ENCODE results near the gene GABRP. TPM values are rescaled to one million over a fixed set of nuclear protein-coding genes. Genes with fewer than 3 reads are reported as not detected.
"Not testable (repeated sequence)": the region's sequence is repeated elsewhere in the genome, so short reads cannot be mapped to it uniquely, and the experiment has no call there.

The GABRP gene
- total RNA-seq, 2 donors from 2014 or later, result 0.29 TPM; not detected in 1

DNA sequence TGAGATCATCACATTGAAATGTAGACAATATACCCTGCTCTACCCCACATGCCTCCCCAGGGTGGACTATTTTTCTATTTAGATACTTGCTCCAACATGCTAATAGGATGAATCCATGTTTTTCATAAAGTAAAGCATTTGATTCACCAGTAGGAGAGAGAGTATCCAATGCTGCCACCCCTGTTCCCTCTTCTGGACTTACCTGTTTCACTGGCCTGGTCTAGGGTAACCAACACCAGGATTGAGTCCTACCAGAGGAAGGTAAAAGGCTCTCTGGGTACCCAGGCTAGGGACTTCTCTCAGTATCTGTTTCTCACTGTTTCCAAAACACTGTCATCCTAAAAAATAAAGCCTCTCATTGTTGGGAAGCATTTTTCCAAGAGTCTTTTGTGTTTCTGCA is 30.2 kb upstream of the GABRP start:
- DNase-seq (ENCODE audit: low spot score), result no peak
- intact Hi-C loops (cut with DNase I), result no loop called here

DNA sequence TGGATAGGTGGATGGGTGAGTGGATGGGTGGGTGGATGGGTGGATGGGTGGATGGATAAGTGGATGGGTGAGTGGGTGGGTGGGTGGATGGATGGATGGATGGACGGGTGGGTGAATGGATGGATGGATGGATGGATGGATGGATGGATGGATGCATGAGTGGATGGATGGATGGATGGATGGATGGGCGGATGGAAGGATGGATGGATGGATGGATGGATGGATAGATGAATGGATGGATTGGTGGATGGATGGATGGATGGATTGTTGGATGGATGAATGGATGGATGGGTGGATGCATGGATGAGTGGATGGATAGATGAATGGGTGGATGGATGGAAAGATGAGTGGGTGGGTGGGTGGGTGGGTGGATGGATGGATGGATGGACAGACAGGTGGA is 29.0 kb upstream of the GABRP start:
- intact Hi-C loops (cut with DNase I); DNase-seq (ENCODE audit: low spot score): not testable (repeated sequence)

DNA sequence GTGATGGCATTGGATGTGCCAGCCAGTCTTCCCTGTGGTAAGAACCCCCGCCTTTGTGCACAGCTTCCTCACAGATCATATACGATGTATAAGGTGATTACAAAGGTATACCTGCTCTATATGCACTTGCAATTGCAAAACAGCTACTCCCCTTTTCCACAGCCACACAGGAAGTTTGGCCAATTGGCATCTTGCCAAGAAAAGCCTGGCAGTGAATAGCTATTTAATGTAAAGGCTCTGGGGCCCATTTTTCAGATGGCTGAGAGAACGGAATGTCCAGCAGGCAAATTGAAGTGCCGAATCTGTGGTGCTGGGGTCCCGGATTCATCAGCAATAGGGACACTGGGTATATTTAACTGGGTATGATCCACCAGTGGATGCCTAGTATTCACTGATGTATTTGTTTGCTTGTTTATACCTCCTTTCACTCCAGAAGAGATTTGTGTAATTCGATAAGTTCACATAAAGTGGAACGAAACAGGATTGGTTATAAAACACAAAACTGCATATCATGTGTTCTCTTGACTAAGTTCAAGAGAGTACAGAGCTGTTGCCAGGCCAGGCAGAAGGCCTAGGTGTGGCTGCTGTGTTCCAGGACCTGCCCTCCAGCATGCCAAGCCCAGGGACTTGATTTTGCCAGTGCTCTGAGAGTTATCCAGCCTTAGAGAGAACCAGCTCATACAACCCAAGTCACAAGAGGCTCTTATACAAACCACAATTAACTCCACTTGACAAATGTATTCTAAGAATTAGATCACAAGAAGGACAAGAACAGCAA is 27.7 kb upstream of the GABRP start:
- no peak for DNase-seq (ENCODE audit: low spot score)
- intact Hi-C loops (cut with DNase I), result no loop called here

DNA sequence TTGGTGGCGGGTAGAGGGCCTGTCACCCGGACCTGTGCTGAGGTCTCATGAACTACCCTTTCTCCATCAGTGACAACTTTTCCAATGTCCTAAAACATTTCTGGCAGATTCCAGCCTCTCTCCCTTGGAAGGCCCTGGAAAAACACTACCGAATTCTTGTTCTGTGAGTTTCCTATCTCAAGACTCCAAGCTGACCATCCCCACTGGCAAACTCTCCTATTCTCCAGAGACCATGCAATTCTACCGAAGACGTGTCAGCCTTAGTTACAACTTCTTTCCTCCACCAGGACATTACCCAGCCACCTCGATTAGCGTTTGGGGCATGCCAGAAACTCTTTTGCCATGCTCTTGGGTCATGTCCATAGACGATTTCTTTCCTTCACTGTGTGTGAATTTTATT is 26.8 kb upstream of the GABRP start:
- DNase-seq (ENCODE audit: low spot score), result no peak
- intact Hi-C loops (cut with DNase I), result no loop called here

DNA sequence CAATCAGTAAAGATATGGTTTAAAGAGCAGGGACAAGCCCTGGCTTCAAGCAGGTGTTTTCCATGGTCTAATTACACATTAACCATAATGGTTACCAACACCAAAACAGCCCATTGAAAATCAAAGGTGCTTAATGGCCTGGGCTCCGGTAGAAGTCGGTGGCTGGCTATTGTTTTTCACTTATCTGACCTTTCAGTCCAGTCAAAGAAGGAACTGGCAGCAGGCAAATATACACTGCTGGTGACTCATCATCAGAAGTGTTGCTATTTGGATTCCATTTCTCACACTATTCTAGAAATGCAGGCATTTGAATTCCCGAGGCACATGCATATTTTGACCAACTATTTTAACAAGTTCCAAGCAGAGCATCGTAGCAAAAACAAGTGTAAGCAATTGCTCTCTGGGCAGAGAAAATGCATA is 26.3 kb upstream of the GABRP start:
- intact Hi-C loops (cut with DNase I), result no loop called here
- no peak for DNase-seq (ENCODE audit: low spot score)

DNA sequence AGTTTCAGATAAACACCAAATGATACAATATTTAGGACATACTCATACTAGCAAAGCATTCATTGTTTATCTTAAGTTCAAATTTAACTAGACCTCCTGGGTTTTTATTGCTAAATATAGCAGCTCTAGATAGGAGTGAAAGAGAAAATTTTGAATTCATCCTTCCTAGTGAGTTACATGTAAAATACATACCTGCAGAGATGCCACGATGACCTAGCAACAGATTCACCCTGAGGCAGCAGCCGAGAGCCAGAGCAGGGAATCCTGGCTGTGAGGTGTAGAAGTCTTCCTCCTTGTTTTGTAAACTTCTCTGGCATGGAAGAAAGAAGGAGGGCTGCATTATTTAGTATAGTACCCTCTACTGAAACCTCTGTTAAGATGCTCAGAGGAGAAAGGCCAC is 25.9 kb upstream of the GABRP start:
- no peak for DNase-seq (ENCODE audit: low spot score)
- intact Hi-C loops (cut with DNase I), result no loop called here

DNA sequence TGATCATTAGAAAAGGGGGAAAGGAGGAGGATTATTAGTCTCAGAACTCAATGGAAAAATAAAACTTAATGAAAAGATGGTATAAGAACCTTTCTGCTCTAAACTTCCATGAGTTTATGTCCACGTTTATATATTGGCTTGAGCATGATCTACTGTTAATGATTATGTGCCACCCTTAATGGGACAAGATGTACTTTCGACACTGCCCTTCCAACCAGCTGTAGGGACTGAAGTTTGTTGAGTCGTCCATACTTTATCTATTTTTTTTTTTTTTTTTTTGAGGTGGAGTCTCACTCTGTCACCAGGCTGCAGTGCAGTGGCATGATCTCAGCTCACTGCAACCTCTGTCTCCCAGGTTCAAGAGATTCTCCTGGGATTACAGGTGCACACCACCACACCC is 25.0 kb upstream of the GABRP start:
- intact Hi-C loops (cut with DNase I), result no loop called here
- no peak for DNase-seq (ENCODE audit: low spot score)

DNA sequence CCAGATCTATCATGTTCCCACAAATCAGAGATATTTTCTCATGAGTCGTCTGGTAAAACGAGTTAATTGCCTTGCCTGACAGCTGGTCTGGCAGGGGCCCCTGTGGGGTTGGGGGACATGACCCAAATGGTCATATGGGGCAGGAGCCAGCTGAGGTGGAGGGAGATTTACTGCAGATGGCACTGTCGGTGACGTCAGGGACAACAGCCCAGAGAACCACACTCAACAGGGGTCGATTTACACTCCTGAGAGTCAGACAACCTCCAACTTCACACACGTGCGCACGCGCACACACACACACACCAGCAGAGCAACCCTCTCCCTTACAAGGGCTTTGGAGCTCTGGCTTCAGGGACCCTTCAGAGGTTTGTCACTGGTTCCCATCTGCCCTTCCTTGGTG is 23.4 kb upstream of the GABRP start:
- no peak for DNase-seq (ENCODE audit: low spot score)
- intact Hi-C loops (cut with DNase I), result no loop called here

DNA sequence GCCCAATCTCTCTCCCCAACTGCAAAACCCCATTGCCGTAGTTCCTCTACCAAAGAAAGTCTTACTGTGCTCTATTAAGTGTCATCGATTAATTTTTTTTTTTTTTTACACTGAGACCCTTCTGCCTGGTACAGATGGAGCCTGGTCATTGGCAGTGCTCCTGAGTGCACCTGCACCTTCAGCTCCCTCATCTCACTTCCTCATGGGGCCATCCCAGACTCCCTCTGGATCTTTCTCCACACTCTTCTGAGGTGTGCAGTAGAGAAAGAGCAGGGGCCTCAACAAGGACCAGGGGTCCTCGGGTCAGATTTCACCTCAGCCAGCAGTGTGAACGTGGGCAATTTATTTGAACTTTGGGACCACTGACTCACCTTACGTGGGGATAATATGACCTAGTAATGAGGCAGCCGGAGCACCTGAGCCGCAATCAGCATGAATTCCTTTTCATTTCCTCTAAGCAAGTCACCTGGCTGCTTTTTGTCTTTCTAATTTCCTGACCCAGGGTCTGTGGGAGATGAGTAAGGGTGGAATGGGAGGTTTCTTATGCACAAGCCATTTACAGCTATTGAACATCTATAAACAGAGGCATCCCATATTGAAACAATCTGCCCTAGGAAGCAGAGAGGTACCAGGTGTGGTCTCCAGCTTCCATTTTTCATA is 22.3 kb upstream of the GABRP start:
- no peak for DNase-seq (ENCODE audit: low spot score)
- intact Hi-C loops (cut with DNase I), result no loop called here

DNA sequence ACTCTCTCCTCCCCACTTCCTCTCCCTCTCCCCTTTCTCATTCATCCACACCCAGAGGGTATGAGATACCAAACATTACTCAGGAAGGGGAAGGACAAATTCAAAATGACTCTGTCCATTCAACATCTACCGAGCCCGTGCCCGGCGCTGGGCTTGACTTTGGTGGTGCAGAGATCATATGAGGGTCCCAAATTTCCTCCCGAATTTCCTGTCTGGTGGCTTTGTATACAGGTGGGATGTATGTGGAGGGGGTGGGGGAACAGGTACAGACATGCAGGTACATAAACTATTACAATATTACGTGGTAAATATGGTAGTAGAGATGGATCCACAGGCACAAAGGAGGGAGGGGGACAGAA is 21.8 kb upstream of the GABRP start:
- intact Hi-C loops (cut with DNase I), result no loop called here

DNA sequence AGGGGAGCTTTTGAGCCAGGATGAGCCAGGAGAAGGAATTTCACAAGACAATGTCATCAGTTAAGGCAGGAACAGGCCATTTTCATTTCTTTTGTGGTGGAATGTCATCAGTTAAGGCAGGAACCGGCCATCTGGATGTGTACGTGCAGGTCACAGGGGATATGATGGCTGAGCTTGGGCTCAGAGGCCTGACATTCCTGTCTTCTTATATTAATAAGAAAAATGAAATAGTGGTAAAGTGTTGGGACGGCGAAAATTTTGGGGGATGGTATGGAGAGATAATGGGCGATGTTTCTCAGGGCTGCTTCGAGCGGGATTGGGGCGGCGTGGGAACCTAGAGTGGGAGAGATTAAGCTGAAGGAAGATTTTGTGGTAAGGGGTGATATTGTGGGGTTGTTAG is 21.2 kb upstream of the GABRP start:
- intact Hi-C loops (cut with DNase I); DNase-seq (ENCODE audit: low spot score): not testable (repeated sequence)

More for the DNA sequence above, 21.8 kb upstream of the GABRP start:
- no peak for DNase-seq (ENCODE audit: low spot score)

DNA sequence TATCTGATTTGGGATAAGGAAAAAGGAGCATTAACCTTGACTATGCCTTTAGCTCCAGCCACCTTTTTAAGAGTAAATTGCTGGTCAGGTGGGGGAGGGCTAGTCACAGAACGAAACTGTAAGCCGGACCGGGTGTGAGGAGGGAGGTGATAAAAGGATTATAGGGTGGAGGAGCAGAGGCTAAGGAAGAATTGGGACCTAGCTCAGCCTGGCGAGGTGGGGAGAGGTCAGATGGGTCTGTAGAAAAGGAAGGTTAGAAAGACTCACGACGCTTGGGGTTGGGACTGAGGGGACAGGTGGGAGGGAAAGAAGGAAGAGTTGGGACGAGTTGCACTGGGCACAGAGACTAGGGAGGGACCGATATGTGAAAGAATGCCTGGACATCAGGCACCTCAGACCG is 17.7 kb upstream of the GABRP start:
- DNase-seq (ENCODE audit: low spot score); intact Hi-C loops (cut with DNase I): not testable (repeated sequence)

DNA sequence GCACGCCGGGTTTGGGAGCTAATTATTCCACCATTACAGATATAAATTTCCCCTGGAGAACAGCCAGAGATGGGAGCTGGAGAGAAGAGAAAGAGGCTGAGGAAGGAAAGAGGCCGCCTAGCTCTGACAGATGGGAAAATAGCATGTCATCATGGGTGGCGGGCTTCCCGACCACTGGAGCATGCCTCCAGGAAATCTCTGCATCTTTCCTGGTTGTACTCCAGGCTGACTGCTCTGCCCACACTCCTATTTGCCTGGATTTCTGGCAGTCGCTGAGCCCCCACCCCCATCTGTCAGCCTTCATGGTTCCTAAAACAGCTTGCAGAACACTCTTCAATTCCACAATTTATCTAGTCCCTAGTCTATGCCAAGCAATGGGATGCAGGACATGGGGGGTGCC is 14.3 kb upstream of the GABRP start:
- intact Hi-C loops (cut with DNase I), result no loop called here
- DNase-seq (ENCODE audit: low spot score), result no peak

DNA sequence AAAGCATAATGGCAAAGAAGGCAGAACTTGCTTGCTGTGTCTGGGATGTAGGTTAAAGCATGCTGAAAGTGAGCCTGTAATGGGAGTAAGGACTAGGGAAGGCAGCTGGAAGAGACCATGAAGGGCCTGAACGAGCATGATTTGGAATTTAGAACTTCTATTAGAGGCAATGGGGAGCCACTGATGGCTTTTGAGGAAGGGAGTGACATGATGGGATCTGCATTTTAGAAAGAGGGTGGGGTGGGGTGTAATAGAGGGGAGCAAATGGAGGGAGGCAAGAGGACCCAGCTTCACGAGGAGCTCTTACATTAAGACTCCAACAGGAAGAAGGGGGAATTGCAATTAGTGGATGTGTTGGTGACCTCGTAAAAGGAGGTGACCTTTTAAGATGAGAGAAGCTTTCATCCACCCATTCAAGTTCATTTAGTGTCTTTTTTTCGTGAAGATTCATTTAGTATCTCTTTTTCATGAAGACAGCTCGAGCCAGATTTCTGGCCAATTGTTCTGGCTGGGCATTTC is 13.6 kb upstream of the GABRP start:
- intact Hi-C loops (cut with DNase I), result no loop called here
- no peak for DNase-seq (ENCODE audit: low spot score)

DNA sequence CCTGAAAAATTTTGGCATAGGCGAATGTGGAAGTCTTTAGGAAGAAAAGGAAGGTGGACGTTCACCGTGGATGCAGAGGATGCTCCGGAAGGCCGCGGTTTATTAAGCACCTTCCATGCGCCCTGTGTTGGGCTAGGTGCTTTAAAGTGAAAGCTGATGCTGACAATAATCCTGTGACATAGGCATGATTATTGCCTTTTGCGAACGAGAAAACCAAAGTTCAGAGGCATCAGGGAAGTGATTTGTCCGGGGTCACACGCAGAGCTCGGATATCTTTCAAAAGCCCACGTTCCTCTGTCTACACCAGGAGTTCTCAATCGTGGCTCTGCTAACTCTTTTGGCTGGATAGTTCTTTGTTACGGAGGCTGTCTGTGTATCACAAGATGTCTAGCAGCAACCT is 12.0 kb upstream of the GABRP start:
- intact Hi-C loops (cut with DNase I), result no loop called here
- no peak for DNase-seq (ENCODE audit: low spot score)

DNA sequence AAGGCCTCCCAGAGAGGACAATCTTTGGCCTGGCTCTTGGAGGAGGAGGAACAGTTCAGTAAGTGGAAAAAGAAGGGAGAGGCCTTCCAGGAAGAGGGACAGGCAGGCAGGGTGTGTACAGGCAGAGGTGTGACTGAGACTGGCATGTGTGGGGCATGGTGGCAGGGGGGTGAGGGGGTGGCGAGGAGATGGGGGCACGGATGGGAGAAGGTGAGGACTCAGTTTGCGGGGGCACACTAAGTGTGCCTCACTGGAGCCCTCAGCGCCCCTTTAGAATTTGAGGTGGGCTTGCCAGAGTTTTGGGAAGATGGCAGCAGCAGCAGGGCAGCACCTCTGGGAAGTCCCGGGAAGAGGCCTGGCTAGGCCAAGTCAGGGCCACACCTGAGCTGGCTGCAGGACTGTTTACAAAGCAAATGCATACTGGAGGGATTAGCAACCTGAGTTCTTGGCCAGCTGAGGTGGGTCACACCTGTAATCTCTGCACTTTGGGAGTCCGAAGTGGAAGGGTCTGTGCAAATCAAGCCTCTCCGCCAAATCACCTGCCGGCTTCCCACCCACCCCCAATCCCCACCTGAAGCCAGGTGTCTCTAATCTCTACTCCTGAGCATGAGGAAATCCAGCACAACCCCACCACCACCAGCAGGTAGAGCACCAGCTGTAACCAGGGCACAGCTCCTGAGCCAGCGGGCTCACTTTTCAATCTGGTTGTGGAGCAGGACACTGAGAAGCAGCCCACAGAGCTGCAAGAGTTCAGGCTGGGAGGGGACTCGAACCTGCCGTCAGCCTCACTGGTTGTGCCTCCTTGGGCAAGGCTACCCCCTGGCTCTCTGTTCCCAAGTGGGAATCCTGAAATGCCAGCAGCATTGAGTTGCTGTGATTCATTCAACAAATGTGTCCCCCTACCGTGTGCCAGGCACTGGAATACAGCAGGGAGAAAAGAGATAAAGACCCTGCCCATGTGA is 10.2 kb upstream of the GABRP start:
- DNase-seq (ENCODE audit: low spot score), result no peak
- intact Hi-C loops (cut with DNase I), result no loop called here

DNA sequence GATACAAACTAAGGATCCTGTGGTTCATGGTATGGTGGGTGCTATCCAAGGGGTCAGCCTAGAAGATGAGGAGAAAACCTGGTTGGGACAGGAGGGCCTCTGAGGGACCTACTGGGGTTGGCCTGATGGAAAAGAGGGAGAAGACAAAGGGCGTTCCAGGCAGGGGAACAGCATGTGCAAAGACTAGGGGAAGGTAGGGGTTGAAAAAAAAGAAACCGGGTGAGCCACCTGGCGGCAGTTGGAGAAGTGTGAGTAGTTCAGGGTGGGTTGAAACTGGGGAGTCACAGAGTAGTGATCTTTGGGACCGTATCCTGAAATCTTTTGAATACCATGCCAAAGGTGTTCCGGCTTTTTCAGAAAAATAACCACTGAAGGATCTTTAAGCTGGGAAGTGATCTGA is 8.7 kb upstream of the GABRP start:
- intact Hi-C loops (cut with DNase I), result no loop called here
- DNase-seq (ENCODE audit: low spot score), result no peak

DNA sequence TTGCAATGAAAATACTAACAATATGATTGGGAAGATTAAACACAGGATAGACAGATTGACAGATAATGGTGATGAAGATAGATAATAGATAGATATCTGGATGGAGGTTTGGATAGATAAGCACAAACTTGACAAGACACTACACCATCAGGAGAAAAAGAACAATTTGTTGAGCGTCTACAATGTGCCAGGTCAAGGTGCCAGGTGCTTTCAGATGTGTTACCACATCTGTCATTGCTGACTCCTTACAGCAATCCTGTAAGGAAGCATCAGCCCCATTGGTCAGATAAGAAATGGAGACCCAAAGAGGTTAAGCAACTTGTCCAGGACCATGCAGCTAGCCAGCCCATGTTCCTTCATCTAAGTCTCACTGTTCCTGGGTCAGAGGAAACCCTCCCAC is 1.6 kb upstream of the GABRP start:
- DNase-seq (ENCODE audit: low spot score), result no peak
- intact Hi-C loops (cut with DNase I), result loop anchor here in 1 of 2 donors (10.0 kb wide), 1 partner anchor 1283 kb away; no protein-coding TSS in a partner anchor

DNA sequence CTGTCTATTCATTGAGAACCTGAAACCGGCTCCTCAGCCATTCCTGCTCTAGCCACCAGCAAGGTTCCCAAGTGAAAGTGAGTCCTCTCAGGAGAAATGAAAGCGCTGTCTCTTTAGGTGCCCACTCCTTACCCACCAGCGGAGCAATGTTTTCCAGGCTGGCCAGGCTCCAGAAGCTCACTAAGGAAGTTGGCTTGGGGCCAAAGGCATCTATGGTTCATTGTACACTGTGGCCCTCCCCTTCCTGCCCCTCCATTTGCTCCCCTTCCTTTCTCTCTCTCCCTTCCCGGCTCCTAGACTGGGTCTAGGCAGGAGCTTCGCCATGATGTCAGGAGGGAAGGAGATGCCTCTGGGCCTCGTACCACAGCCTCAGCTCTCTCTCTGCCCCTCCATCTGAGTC is 1.1 kb upstream of the GABRP start:
- DNase-seq (ENCODE audit: low spot score), result no peak
- intact Hi-C loops (cut with DNase I), result loop anchor here in 1 of 2 donors (10.0 kb wide), 1 partner anchor 1282 kb away; no protein-coding TSS in a partner anchor

DNA sequence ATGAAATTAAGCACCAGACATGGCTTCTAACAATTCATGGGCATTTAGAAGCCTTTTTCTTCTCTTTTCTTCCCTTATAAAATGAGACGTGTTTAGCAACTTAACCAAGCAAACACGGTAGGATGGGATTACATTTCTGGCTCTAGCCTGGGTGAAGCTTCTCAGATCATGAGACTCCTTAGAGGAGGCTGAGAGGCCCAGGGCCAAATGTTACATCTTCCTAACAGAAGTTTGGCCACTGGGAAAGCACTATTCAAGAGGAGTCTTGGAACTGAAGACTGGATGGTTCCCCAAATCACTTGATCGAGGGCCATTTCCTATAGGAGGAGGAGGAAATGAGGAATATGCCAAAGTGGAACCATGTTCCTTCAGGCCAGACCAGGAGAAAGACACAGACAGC is 1.9 kb downstream of the GABRP start:
- intact Hi-C loops (cut with DNase I), result loop anchor here in 1 of 2 donors (10.0 kb wide), 1 partner anchor 1279 kb away; no protein-coding TSS in a partner anchor
- DNase-seq (ENCODE audit: low spot score), result no peak
